Peyer's patch (tissue), 4 donors: ENCODE results near the gene BRD1. TPM values are rescaled to one million over a fixed set of nuclear protein-coding genes. Genes with fewer than 3 reads are reported as not detected.

Experiments
- DNase-seq, 3 donors: peaks; one replicate each; pipeline ENCODE4 v3.0.0-alpha.2; 2017 to 2019
- H3K27ac ChIP-seq, 4 donors: fragments of 200-600 bp; sonication (generic); one replicate each; pipeline ENCODE4 v1.5.1; 2016 to 2019
- H3K27me3 ChIP-seq, 2 donors: fragments of 200-600 bp; sonication (generic); one replicate each; pipeline ENCODE4 v1.5.1; 2019
- H3K36me3 ChIP-seq, 3 donors: fragments of 200-600 bp; sonication (generic); one replicate each; pipeline ENCODE4 v1.5.1; 2016 to 2019
- H3K4me1 ChIP-seq, 4 donors: fragments of 200-600 bp; sonication (generic); one replicate each; pipeline ENCODE4 v1.5.1; 2016 to 2019
- H3K4me3 ChIP-seq, 4 donors: fragments of 200-600 bp; sonication (generic); 1 replicate in 3 of 4; 2 replicates in 1 of 4; pipeline ENCODE4 v1.5.1; 2016 to 2019; ENCODE audit warnings: mild to moderate bottlenecking in 1 of 4
- H3K9me3 ChIP-seq, 4 donors: fragments of 200-600 bp; sonication (generic); one replicate each; pipeline ENCODE4 v1.5.1; 2016 to 2019; ENCODE audit warnings: mild to moderate bottlenecking in 1 of 4
- POLR2A ChIP-seq, 2 donors: fragments of 450-650 bp; IDR thresholded peaks; one replicate each; pipeline ENCODE4 v1.5.1; 2017; ENCODE audit warnings: antibody characterized with exemption in 2 of 2, mild to moderate bottlenecking in 2 of 2, moderate library complexity in 2 of 2
- total RNA-seq, 4 donors: library from RNA; depleted of rRNA; stranded (reverse); fragments of >200 nt; gene quantifications; one replicate each; pipeline ENCODE4 v1.1.0, GENCODE V29; 2016
- TF ChIP-seq, protein P1 (sequence below), 6 experiments: fragments of 450-650 bp in 4 of 6; fragments of 200-600 bp in 2 of 6; sonication (generic) in 1 of 6; IDR thresholded peaks; one replicate each; pipeline ENCODE4 v1.5.1; 2017 to 2019; ENCODE audit warnings: antibody characterized with exemption in 6 of 6, mild to moderate bottlenecking in 3 of 6, moderate library complexity in 1 of 6

The BRD1 gene
- total RNA-seq, 4 donors from 2014 or later = 54.1 to 126 (median 78.5) TPM

DNA sequence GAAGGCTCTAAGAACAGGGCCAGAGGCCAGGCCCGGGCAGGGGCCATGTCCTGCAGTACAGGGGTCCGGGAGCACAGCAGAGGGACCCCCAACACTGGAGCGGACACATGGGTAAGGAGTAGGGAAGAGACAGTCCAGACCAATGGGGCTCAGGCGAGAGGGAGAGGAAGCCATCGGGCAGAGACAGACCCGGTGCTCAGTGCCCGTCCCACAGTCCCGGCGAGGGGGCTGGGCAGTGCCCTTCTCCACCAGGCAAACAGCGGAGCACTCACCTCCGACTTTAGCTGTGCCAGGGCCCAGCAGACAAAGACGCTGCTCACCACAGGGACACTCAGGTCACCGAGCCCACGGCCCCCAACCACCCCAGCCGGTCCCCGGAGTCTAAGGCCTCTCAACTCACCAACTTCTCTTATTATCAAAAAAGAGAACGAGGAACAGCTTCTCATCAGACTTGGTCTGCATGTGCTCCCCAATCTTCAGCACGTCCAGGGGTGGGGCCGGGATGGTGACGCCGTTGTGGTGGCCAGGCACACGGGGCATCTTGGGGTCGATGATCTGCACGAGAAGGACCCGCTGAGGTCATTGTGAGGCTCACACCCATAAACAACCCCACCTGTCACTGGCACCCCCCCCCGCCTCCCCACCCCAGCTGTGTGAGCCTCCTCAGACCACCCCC, 52.3 kb downstream of the BRD1 start:
- Histone ChIP-seq H3K4me1 (no peaks in the 10 kb centered on the region), H3K36me3 (peaks cover 0 to 64% (median 0%) of the 10 kb centered on the region in 3 donors), H3K9me3 (no peaks in the 10 kb centered on the region), H3K27ac (no peak overlapping the region), H3K27me3 (no peaks in the 10 kb centered on the region), H3K4me3 (no peak overlapping the region)
- no peak for TF ChIP-seq POLR2A (IDR thresholded peaks at IDR 0.05)
- TF ChIP-seq, protein P1, sequence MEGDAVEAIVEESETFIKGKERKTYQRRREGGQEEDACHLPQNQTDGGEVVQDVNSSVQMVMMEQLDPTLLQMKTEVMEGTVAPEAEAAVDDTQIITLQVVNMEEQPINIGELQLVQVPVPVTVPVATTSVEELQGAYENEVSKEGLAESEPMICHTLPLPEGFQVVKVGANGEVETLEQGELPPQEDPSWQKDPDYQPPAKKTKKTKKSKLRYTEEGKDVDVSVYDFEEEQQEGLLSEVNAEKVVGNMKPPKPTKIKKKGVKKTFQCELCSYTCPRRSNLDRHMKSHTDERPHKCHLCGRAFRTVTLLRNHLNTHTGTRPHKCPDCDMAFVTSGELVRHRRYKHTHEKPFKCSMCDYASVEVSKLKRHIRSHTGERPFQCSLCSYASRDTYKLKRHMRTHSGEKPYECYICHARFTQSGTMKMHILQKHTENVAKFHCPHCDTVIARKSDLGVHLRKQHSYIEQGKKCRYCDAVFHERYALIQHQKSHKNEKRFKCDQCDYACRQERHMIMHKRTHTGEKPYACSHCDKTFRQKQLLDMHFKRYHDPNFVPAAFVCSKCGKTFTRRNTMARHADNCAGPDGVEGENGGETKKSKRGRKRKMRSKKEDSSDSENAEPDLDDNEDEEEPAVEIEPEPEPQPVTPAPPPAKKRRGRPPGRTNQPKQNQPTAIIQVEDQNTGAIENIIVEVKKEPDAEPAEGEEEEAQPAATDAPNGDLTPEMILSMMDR (IDR thresholded peaks at IDR 0.05) = no peak
- no peak for DNase-seq

DNA sequence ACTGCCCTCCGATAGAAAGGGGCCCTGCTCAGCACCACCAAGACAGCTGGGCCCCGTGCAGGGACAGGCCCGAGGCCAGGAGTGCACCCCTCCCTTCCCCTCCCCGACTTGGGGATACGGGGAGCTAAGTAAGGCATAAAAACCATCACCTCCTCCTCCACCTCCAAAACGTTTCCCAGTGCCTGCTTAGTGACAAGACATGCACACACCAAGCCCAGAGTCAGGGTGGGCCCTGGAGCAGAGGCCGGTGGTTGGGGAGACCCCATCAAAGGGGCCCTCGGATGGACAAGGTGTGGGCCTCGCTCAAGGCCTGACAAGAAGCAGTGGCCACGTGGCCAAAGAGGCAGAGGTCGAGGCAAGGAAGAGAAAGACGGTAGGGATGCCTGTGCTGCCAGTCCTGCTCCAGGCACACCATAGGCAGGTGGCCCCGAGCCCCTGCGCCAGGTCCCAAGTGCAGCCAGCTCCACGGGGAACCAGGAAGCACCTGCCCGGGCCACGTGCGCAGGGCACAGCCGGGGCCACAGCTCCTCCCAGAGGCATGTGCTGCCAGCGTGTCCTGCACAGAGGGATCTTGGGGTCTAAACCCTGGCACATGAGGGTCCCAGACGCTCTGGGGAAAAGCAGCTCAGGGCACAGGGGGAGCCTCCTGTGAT, 53.0 kb downstream of the BRD1 start:
- no peak for DNase-seq
- Histone ChIP-seq H3K4me1 (no peaks in the 10 kb centered on the region), H3K4me3 (no peak overlapping the region), H3K36me3 (peaks cover 0 to 64% (median 0%) of the 10 kb centered on the region in 3 donors), H3K27ac (no peak overlapping the region), H3K9me3 (no peaks in the 10 kb centered on the region), H3K27me3 (no peaks in the 10 kb centered on the region)
- no peak for TF ChIP-seq POLR2A (IDR thresholded peaks at IDR 0.05)
- TF ChIP-seq, protein P1 (IDR thresholded peaks at IDR 0.05) = no peak

DNA sequence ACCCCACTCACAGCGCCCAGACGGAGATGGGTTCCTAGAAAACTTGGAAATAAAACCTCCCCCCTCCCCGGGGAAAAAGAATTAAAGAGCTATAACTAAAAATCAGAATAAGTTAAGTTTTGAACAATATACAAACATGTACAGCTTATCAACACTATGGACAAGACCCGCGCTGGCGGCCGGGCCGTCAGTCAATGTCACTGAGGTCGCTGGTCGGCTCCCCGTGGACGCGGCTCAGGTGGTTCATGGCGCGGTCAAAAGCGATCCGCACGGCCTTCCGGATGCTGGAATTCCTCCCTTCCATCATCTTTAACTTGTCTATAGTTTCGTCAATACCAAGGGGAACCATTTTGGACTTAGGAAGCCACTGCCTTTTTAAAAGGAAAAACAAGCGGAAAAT, 53.6 kb downstream of the BRD1 start:
- H3K4me3 ChIP-seq = no peak overlapping the region
- no peak overlapping the region for H3K27ac ChIP-seq
- peaks cover 0 to 64% (median 0%) of the 10 kb centered on the region in 3 donors for H3K36me3 ChIP-seq
- H3K4me1 ChIP-seq = peaks cover 0 to 3% (median 0%) of the 10 kb centered on the region in 4 donors
- H3K27me3 ChIP-seq = no peaks in the 10 kb centered on the region
- TF ChIP-seq, protein P1 (IDR thresholded peaks at IDR 0.05) = no peak
- no peak for TF ChIP-seq POLR2A (IDR thresholded peaks at IDR 0.05)
- H3K9me3 ChIP-seq = no peaks in the 10 kb centered on the region
- no peak for DNase-seq

DNA sequence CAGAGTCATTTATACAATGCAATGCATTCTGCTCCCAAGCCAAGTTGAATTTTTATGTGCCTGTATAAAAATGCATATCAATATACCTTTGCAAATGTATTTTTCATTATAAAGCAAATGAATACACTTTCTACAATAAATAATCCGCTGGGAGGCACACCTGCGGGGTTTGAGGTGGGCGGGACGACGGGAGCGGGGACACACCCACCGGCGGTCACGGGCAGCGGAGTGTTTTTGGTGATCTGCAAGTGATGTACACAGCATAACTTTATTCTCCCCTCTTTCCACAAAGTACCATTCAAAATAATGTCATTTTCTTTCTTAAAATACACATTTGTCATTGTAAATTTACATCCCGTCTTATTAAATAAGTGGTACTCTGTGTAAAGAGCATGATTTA, 54.1 kb downstream of the BRD1 start:
- TF ChIP-seq POLR2A (IDR thresholded peaks at IDR 0.05) = no peak
- TF ChIP-seq, protein P1 (IDR thresholded peaks at IDR 0.05) = no peak
- no peaks in the 10 kb centered on the region for H3K27me3 ChIP-seq
- H3K27ac ChIP-seq = no peak overlapping the region
- H3K4me3 ChIP-seq = no peak overlapping the region
- peaks cover 0 to 64% (median 0%) of the 10 kb centered on the region in 3 donors for H3K36me3 ChIP-seq
- no peaks in the 10 kb centered on the region for H3K9me3 ChIP-seq
- H3K4me1 ChIP-seq = peaks cover 0 to 8% (median 0%) of the 10 kb centered on the region in 4 donors
- no peak for DNase-seq

DNA sequence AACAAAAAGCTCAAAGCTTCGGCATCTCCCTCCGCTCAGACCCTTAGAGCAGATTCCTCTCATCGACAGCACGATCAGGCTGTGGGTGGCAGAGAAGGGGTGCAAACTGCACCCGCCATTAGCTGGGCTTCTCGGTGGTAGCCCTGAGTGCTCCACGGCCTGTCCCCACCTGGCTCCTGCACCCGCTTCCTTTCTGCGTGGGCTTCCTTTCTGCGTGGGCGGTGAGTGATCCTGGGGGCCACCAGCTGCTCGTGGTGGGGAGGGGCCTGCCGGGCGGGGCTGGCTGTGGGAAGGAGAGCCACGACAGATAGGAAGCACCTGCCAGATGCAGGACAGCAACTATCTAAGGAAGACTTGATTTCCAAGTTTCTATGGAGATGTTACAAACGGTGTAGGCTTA, 55.0 kb downstream of the BRD1 start:
- no peak for DNase-seq
- H3K36me3 ChIP-seq = peaks cover 0 to 63% (median 0%) of the 10 kb centered on the region in 3 donors
- TF ChIP-seq, protein P1 (IDR thresholded peaks at IDR 0.05) = no peak
- TF ChIP-seq POLR2A (IDR thresholded peaks at IDR 0.05) = no peak

More for the DNA sequence above, 55.0 kb downstream of the BRD1 start:
- H3K4me3 ChIP-seq = no peak overlapping the region
- H3K27me3 ChIP-seq = no peaks in the 10 kb centered on the region
- H3K4me1 ChIP-seq = peaks cover 0 to 9% (median 0%) of the 10 kb centered on the region in 4 donors
- no peak overlapping the region for H3K27ac ChIP-seq
- H3K9me3 ChIP-seq = no peaks in the 10 kb centered on the region
